ENCODE measurements around the gene PRM1.

The PRM1 gene

GRCh38 chr16:11232852-11233726 is 48.0 kb downstream of the PRM1 start:
- H3K9ac ChIP-seq (ENCODE audit: low read depth, low read length), result peak overlapping the region; percentile 62
- H4K20me1 ChIP-seq (ENCODE audit: insufficient read depth, low read length), result no peaks in the 10 kb centered on the region
- peak overlapping the region; percentile 49 for H3K4me2 ChIP-seq (ENCODE audit: insufficient read depth, low read length)
- 0 out of 4 replicates have a peak overlapping the region, but pooled peaks of 1 of the 2 experiments have one; percentile 14 for H3K4me3 ChIP-seq (ENCODE audit: low read depth in 1 of 2, low read length in 2 of 2)
- peaks cover 6% of the 10 kb centered on the region; the same call in 1 of the 2 replicates for H3K79me2 ChIP-seq (ENCODE audit: insufficient read depth, low read length)
- ATAC-seq (ENCODE audit: insufficient read depth, low read depth) (peak; percentile 86), DNase-seq (peak; percentile 99)
- peak overlapping the region; percentile 99 for H3K27ac ChIP-seq (ENCODE audit: low read length)
- no peaks in the 10 kb centered on the region for H3K27me3 ChIP-seq (ENCODE audit: insufficient read depth, low read length, poor library complexity)
- no peak overlapping the region for H2AFZ ChIP-seq (ENCODE audit: low read depth, low read length)
- no peaks in the 10 kb centered on the region for H3K9me3 ChIP-seq (ENCODE audit: insufficient read depth, low read length, severe bottlenecking)
- no peaks in the 10 kb centered on the region for H3K36me3 ChIP-seq (ENCODE audit: insufficient read depth, low read length)
- TF ChIP-seq, protein P1, sequence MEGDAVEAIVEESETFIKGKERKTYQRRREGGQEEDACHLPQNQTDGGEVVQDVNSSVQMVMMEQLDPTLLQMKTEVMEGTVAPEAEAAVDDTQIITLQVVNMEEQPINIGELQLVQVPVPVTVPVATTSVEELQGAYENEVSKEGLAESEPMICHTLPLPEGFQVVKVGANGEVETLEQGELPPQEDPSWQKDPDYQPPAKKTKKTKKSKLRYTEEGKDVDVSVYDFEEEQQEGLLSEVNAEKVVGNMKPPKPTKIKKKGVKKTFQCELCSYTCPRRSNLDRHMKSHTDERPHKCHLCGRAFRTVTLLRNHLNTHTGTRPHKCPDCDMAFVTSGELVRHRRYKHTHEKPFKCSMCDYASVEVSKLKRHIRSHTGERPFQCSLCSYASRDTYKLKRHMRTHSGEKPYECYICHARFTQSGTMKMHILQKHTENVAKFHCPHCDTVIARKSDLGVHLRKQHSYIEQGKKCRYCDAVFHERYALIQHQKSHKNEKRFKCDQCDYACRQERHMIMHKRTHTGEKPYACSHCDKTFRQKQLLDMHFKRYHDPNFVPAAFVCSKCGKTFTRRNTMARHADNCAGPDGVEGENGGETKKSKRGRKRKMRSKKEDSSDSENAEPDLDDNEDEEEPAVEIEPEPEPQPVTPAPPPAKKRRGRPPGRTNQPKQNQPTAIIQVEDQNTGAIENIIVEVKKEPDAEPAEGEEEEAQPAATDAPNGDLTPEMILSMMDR (IDR thresholded peaks at IDR 0.05; ENCODE audit: borderline replicate concordance, extremely low read depth, low read length, poor library complexity, severe bottlenecking), result peak; percentile 45
- TF ChIP-seq EZH2 (IDR thresholded peaks at IDR 0.05; ENCODE audit: borderline replicate concordance, low read depth, low read length, severe bottlenecking), result no peak
- H3K4me1 ChIP-seq (ENCODE audit: insufficient read depth, low read length), result peaks cover 84% of the 10 kb centered on the region

GRCh38 chr16:11232302-11232851 is 48.8 kb downstream of the PRM1 start:
- no peak for DNase-seq
- Histone ChIP-seq H3K27ac (ENCODE audit: low read length) (peak overlapping the region; percentile 99), H3K27me3 (ENCODE audit: insufficient read depth, low read length, poor library complexity) (no peaks in the 10 kb centered on the region), H3K4me1 (ENCODE audit: insufficient read depth, low read length) (peaks cover 81% of the 10 kb centered on the region), H3K9me3 (ENCODE audit: insufficient read depth, low read length, severe bottlenecking) (no peaks in the 10 kb centered on the region), H3K4me3 (ENCODE audit: low read depth in 1 of 2, low read length in 2 of 2) (peak overlapping the region in 1 of 2 experiments; percentile 33; a peak in 2 of 4 replicates), H2AFZ (ENCODE audit: low read depth, low read length) (no peak overlapping the region), H4K20me1 (ENCODE audit: insufficient read depth, low read length) (no peaks in the 10 kb centered on the region), H3K36me3 (ENCODE audit: insufficient read depth, low read length) (no peaks in the 10 kb centered on the region), H3K4me2 (ENCODE audit: insufficient read depth, low read length) (peak overlapping the region; percentile 49), H3K9ac (ENCODE audit: low read depth, low read length) (peak overlapping the region; percentile 62), H3K79me2 (ENCODE audit: insufficient read depth, low read length) (peaks cover 6% of the 10 kb centered on the region; the same call in 1 of the 2 replicates)
- no peak for ATAC-seq (ENCODE audit: insufficient read depth, low read depth)
- no peak for TF ChIP-seq EZH2 (IDR thresholded peaks at IDR 0.05; ENCODE audit: borderline replicate concordance, low read depth, low read length, severe bottlenecking)
- TF ChIP-seq, protein P1 (IDR thresholded peaks at IDR 0.05; ENCODE audit: borderline replicate concordance, extremely low read depth, low read length, poor library complexity, severe bottlenecking), result no peak

DNA sequence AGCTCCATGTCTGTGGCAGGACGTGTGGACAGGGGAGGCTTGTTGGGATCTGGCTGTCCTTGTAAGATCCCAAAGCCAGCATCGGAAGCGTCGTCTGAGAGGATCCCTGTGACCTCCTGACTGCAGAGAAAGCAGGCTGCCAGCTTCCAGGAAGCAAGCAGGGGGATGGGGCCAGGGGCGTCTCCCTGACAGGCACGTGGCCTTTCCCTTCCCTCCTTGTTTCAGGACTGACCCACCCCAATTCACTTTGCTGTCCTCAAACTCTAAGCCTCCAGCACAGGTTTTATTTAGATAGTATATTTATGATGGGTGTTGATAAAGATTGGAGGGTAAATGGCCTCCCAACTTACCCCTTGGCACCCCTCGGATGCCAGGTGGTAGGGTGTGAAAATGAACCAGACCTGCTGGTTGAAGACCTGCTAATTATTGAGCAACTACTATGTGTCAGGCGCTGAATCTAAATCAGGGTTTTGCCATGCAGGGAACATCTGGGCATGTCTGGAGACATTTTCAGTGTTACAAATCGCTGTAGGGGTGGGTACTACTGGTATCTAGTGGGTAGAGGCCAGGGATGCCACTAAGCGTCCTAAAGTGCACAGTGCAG is 49.7 kb downstream of the PRM1 start:
- TF ChIP-seq EZH2 (IDR thresholded peaks at IDR 0.05; ENCODE audit: borderline replicate concordance, low read depth, low read length, severe bottlenecking), result no peak
- TF ChIP-seq, protein P1 (IDR thresholded peaks at IDR 0.05; ENCODE audit: borderline replicate concordance, extremely low read depth, low read length, poor library complexity, severe bottlenecking), result no peak
- peak overlapping the region; percentile 45 for H3K4me2 ChIP-seq (ENCODE audit: insufficient read depth, low read length)
- H4K20me1 ChIP-seq (ENCODE audit: insufficient read depth, low read length), result no peaks in the 10 kb centered on the region
- peak overlapping the region; percentile 99 for H3K27ac ChIP-seq (ENCODE audit: low read length)
- peaks cover 74% of the 10 kb centered on the region for H3K4me1 ChIP-seq (ENCODE audit: insufficient read depth, low read length)
- no peaks in the 10 kb centered on the region for H3K36me3 ChIP-seq (ENCODE audit: insufficient read depth, low read length)
- ATAC-seq (ENCODE audit: insufficient read depth, low read depth) (no peak), DNase-seq (no peak)
- H3K27me3 ChIP-seq (ENCODE audit: insufficient read depth, low read length, poor library complexity), result no peaks in the 10 kb centered on the region
- H3K4me3 ChIP-seq (ENCODE audit: low read depth in 1 of 2, low read length in 2 of 2), result peak overlapping the region in 1 of 2 experiments; percentile 33; a peak in 1 of 4 replicates
- H3K79me2 ChIP-seq (ENCODE audit: insufficient read depth, low read length), result peaks cover 6% of the 10 kb centered on the region; the same call in 1 of the 2 replicates
- H3K9me3 ChIP-seq (ENCODE audit: insufficient read depth, low read length, severe bottlenecking), result no peaks in the 10 kb centered on the region
- H2AFZ ChIP-seq (ENCODE audit: low read depth, low read length), result no peak overlapping the region
- peak overlapping the region; percentile 59 for H3K9ac ChIP-seq (ENCODE audit: low read depth, low read length)
